HG03159 (cell line): ENCODE data around the gene SLC17A2.

Experiments used
- ATAC-seq: cut with Tn5 transposase; IDR thresholded peaks from one replicate; pipeline ENCODE4 v1.9.1; 2021; ENCODE audit warnings: mild to moderate bottlenecking, moderate library complexity; ENCODE audit not compliant: unreplicated experiment

SLC17A2 gene

DNA sequence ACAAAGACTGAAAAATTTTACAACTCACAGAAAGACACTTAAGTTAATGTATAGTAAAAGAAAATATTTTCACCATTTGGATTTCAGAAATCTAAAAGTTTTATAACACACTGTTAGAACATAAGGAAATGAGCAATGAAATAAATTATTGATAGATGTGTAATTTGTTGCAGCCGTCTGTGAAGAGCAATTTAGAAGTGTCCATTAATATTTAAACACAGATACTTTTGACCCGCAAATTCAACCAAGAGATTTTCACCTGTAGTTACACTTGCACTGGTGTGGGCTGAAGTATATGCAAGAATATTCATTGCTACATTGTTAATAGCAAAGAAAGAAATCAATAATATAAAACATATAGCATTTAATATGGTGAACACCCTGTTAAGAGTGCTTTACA is 41.9 kb downstream of the SLC17A2 start:
- no peak for ATAC-seq

DNA sequence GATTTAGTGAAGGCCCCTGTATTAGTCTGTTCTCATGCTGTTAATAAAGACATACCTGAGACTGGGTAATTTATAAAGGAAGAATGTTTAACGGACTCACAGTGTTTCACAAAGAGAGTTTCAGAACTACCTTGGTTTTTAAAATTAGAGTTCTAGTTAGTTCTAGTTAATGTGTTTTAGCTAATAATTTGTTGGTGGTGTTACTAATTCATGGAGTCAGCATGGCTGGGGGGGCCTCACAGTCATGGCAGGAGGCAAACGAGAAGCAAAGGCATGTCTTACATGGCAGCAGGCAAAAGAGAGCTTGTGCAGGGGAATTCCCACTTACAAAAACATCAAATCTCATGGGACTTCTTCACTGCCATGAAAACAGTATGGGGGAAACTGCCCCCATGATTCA is 44.4 kb downstream of the SLC17A2 start:
- no peak for ATAC-seq

DNA sequence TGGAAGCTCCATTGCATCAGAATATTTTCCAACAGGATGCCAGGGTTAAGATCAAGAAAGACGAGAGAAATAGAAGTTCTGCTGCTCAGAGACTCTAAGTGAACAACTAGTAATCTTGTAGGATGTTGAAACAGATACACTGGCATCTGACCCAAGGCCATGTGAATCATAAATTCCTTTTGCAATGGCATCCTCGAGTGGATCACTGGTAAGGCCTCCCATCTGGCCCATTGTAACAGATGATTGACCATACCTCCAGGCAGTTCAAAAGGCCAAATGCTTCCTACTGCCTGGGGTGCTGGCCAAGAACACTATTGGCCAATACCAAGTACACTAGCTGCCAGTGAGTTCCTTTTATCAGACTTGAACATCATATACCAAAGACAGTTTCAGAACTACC is 46.5 kb downstream of the SLC17A2 start:
- ATAC-seq: no peak

DNA sequence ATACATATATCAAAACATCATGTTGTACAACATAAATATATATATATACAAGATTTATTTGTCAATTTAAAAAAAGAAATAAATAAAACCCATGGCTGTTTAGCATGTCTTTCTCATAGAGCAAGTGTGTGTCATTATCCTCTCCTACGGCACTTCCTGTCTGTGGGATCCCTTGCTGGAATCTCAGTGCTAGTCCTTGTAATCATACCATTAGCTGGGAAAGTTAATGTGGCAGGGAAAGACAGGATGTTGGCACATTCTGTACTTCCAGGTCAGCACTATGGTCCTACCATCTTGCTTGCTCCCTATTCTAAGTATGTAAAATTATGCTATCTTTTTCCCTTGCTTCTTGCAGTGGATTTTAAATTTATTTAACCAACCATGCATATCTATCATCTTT is 47.0 kb downstream of the SLC17A2 start:
- ATAC-seq: no peak

DNA sequence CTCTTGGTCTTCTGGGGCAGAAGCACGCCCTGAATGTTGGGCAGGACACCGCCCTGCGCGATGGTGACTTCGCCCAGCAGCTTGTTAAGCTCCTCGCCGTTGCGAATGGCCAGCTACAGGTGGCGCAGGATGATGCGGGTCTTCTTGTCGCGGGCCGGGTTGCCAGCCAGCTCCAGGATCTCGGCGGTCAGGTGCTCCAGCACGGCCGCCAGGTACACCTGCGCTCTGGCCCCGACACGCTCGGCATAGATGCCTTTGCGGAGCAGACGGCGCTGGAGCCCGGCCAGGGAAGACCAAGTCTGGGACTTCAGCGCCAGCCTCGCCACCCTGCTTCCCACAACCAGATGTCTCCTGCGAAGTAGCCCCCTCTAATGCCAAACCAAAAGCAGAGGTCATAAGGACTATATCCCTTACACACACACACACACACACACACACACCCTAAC is 48.4 kb downstream of the SLC17A2 start:
- no peak for ATAC-seq

DNA sequence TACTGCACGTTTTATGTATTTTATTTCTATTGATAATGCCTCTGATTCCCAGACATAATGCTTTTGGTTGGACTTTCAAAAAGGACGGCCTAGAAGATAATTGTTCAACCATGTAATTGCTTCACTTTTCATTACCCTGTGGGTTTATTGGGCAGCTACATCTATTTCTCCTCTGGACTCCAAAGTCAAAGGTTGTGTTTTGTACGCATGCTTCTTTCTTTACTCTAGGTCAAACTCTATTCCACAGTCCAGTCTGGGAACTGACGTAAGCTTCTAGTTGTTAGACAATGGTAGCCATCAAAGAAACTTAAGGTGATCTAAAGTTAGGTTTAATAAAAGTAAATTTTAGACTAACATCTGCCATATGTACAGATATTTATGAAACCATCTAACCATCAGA is 49.9 kb downstream of the SLC17A2 start:
- ATAC-seq: no peak

DNA sequence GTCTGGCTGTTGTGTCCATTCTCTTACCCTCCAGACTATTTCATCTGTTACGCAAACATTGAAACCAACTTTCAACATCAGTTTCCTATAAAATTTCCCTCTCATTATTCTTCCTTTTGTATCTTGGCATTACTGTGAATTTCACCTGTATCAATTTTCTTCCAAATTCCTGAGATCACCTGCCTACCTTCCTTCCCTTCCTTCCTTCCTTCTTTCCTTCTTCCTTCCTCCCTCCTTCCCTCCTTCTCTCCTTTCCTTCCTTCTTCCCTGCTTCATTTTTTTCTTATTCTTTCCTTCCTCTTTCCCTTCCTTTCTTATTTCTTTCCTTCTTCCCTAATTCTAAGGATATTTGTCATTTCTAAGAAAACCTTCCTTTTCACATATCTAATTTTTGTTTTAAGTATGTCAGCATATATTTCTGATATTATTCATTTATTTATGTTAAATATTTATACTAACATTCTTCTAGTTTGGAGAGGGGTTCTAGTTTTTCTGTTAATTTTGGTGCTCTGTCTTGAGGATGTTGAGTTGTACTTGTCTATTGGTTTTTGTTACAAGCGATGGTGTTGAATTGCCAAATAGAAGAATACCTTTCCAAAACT is 51.7 kb downstream of the SLC17A2 start:
- ATAC-seq: no peak

DNA sequence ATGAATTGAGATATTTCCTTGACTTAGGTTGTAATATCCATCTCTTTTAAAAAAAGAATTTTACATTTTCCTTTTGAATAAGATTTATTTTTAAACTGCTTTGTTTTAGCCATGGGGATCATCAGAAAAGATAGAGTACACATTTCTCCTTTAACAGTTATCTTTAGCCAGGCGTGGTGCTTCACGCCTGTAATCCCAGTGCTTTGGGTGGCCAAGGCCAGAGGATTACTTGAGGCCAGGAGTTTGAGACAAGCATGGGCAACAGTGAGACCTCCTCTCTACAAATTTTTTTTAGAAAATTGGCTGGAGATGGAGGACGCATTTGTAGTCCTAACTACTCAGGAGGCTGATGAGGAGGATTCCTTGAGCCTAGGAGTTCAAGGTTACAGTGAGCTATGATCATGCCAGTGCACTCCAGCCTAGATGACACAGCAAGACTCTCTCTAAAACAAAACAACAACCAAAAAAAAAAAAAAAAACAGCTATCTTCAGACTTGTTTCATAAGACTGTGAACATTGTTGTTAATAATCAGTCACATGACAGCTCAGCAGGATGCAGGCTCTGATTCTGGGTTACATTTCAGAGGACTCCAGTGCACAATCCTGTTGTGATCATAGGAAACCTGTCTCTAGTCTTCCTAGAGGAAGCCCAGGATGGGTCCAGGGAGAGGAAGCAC is 54.4 kb downstream of the SLC17A2 start:
- no peak for ATAC-seq

DNA sequence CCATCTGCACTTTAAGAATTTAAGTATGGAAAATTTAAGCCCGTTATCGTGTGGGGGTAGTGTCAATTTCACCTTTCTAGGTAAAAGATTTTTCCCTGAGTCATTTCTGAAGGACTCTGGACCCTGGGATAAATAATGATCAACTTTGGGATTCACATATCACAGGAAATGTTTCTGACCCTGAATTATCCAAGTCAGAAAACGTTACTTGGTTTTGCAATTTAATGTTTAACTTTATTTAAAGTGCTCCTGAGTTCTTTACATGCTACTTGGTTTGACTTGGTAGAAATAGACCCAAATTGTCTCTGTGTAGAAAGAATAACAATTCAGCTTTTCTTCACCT is 55.0 kb downstream of the SLC17A2 start:
- ATAC-seq: no peak

DNA sequence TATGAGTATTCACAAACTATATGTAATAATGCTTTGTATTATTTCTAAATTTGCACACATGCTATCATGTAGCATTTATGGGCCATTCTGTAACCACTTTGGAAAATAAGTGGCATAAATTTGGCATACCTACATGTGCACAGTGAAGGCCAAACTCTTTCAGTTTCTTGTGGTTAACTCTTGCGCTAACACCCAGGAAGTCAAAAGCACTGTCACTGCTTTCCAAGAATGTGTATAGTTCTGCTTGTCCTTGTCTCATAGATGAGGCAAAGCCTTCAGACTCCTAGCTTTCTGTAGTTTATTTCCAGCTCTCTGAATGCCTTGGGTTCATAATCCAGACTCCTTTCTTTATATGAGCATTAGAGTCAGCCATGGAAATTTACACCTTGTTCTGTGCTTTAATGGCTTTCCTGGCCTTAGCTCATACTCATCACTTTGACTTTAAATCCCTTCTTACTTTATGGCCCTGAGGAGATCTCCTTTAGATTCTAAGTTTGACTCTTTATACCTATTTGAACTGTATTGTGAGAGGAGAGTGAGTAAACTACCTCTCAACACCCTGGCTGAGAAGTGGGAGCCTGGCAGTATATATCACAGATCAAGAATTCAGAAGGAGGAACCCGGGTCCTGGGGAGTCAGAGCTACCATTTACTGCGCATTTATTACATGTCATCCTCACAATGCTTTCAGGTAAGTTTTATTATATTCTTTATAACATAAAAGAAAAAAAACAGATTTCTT is 55.5 kb downstream of the SLC17A2 start:
- ATAC-seq: no peak

DNA sequence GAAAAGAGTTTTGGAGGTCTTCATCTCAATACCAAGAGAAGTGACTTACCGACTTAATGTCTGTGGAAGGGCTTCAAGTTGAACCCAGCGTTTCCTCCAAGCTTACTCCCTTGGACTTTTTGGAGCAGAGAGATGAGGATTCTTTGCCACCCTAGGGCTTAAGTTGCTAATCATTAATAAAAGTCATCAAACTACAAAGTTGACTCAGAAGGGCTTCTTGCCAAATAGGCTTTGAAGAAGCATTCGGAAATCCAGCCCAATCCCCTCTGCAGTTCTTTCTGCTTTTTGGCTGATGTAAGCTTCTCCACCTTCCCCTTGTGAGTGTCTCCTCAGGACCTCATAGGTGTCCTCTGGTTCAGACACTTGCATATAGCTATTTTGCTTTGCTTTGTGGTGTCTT is 56.4 kb downstream of the SLC17A2 start, which contains the start of gene SLC17A3:
SLC17A3 (minus strand) TSS at position 126 of the 400 bp plus-strand sequence. CDS start 5,856 bp downstream, outside the sequence.
- no peak for ATAC-seq

DNA sequence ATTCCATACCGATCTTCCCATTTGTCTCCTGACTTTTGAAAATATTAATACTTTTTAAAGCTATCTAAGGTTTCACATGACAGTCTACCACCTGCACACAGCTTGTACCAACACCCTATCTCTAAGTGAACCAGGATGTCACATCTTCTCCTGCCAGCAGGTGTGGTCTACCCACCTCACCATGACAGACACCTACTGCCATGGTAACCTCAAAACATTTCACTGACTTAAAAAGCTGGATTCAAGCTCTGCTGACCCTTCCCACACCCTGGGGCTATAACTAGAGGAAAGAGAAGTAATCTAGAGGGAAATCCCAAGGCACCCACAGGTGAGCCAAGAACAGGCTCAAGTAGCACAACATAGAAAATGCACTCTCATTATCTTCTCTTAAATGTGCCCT is 57.7 kb downstream of the SLC17A2 start:
- no peak for ATAC-seq

DNA sequence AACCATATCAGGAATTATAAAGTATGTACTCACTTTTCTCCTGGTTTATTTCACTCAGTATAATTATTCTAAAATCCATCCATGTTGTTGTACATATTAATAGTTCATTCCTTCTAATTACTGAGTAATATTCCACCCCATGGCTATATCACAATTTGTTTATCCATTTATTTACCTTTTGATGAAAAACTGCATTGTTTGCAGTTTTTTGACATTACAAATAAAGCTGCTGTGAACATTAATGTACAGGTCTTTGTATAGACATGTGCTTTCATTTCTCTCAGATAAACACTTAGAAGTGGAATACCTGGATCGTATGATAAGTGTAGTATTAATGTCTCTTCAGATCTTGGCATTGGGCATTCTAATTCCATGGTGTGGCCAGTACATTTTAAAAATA is 60.7 kb downstream of the SLC17A2 start:
- ATAC-seq: no peak

DNA sequence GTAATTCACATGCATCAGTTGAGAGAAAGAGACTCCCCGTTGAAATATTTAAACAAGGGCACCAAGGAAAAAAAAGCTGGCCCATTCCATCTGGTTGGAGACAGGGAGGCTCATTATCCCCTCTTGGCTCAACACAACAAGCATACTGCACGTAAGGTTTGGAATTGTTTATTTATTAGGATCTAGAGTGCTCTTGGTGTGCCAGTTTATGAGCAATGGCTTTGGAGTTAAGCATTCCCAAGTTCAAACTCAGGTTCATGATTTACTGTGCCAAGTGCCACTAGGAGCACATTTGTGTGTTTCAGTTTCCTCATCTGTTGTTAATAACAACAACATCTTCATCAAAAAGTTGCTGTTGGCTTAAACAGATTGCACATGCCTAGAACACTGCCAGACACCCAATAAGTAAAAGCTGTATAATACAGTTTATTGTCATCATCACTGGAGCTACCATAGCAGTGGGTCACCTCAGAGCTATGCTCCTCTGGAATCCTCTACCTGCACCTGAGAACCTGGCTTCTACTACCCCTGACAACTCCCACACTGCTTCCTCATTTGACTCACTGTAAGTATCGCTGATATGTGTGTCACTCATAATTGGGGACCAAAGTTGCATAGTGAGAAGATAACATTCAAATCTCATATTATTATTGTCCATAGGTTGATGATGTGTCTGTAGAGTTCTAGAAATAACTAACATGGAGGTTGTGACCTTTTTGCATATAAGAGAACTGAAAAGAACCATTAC is 61.9 kb downstream of the SLC17A2 start:
- ATAC-seq: no peak

DNA sequence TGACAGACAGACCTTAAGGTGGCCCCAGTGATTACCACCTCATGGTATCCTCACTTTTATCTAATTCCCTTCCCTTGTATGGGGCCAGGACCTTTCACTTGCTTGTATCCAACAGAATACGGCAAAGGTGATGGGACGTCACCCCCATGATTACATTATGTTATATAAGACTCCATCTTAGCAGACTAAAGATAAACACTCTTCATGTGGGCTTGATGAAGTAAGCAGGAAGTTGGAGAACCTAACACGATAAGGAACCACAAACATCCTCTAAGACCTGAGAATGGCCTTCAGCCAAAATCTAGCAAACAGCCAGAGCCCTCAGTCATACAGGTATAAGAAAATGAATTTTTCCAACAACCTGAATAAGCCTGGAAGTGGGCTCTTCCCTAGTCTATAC is 64.5 kb downstream of the SLC17A2 start:
- no peak for ATAC-seq

DNA sequence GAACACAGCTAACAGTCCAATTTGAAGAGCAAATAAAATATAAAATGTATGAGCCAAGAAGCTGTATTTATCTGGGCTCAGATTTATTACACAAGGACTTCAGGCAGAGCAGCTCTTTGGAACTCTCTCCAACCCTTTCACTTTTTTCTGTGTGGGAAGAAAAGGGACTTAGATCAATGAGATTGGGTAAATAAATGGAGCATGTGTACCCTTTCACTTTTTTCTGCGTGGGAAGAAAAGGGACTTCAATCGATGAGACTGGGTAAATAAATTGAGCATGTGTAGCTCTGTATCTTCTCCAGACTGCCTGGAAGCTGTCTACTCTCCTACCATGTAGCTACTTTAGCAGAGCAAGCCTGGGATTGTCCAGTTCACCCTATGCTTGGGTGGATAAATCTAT is 67.1 kb downstream of the SLC17A2 start:
- ATAC-seq: no peak
